CD4-positive, CD25-positive, alpha-beta regulatory T cell (primary cell): Measurements from ENCODE around the gene PTGIS. TPM values are rescaled to one million over a fixed set of nuclear protein-coding genes. Genes with fewer than 3 reads are reported as not detected.
A peak's percentile ranks its signal among the peaks of the same experiment; 100 is the strongest.

ENCODE experiments used
- ATAC-seq, 2 donors: fragments of 150-1000 bp; cut with Tn5 transposase; one replicate each; pipeline ENCODE4 v1.10.0; 2021; ENCODE audit warnings: low read depth in 2 of 2, moderate number of reproducible peaks in 2 of 2, moderate library complexity in 1 of 2
- DNase-seq, 3 donors: peaks; one replicate each; pipeline versions ENCODE4 v3.0.0 to v3.0.0-alpha.2; 2012 to 2022; ENCODE audit warnings: mixed read lengths in 1 of 3
- H3K27ac ChIP-seq: one replicate; pipeline ENCODE4 v1.7.0; 2013; ENCODE audit warnings: mild to moderate bottlenecking, low read length; ENCODE audit not compliant: insufficient read depth, poor library complexity, severe bottlenecking
- H3K27me3 ChIP-seq: one replicate; pipeline ENCODE4 v1.7.0; 2013; ENCODE audit warnings: low read length; ENCODE audit not compliant: control insufficient read depth, insufficient read depth
- H3K36me3 ChIP-seq: one replicate; pipeline ENCODE4 v1.7.0; 2013; ENCODE audit warnings: mild to moderate bottlenecking, low read length, moderate library complexity; ENCODE audit not compliant: control insufficient read depth, insufficient read depth
- H3K4me1 ChIP-seq: 2 replicates; pipeline ENCODE4 v1.7.0; 2013; ENCODE audit warnings: mild to moderate bottlenecking, low read length; ENCODE audit not compliant: insufficient read depth, control insufficient read depth, poor library complexity, severe bottlenecking
- H3K4me3 ChIP-seq: one replicate; pipeline ENCODE4 v1.7.0; 2013; ENCODE audit warnings: low read depth, mild to moderate bottlenecking, low read length, moderate library complexity
- H3K9me3 ChIP-seq, 2 experiments: 1 replicate in 1 of 2; 2 replicates in 1 of 2; pipeline ENCODE4 v1.7.0; 2013; ENCODE audit warnings: low read length in 2 of 2, mild to moderate bottlenecking in 1 of 2, moderate library complexity in 1 of 2; ENCODE audit not compliant: control insufficient read depth in 2 of 2
- H3K27ac Mint-ChIP-seq, 3 donors: one replicate each; pipeline ENCODE4 v1.8.0; 2020 to 2022; ENCODE audit warnings: mild to moderate bottlenecking in 3 of 3, mixed read lengths in 3 of 3, moderate library complexity in 2 of 3
- H3K27me3 Mint-ChIP-seq: one replicate; pipeline ENCODE4 v1.8.0; 2022; ENCODE audit warnings: mild to moderate bottlenecking, mixed read lengths
- H3K36me3 Mint-ChIP-seq: one replicate; pipeline ENCODE4 v1.8.0; 2020; ENCODE audit warnings: mixed read lengths
- H3K4me1 Mint-ChIP-seq, 4 donors: one replicate each; pipeline ENCODE4 v1.8.0; 2020 to 2022; ENCODE audit warnings: mixed read lengths in 4 of 4, mild to moderate bottlenecking in 1 of 4
- H3K4me3 Mint-ChIP-seq, 4 donors: one replicate each; pipeline ENCODE4 v1.8.0; 2020 to 2022; ENCODE audit warnings: mild to moderate bottlenecking in 4 of 4, mixed read lengths in 4 of 4, moderate library complexity in 3 of 4
- H3K9me3 Mint-ChIP-seq, 7 donors: one replicate each; pipeline ENCODE4 v1.8.0; 2020 to 2022; ENCODE audit warnings: mixed read lengths in 7 of 7, mild to moderate bottlenecking in 3 of 7, moderate library complexity in 2 of 7
- polyA plus RNA-seq, 4 donors: library from polyadenylated mRNA; unstranded; fragments of 300-500 nt; fragmentation: Illumina TruSeq; gene quantifications; one replicate each; pipeline ENCODE4 v1.2.3, GENCODE V29; 2021
- total RNA-seq: library from RNA; stranded (reverse); gene quantifications from one replicate; pipeline ENCODE4 v1.2.3, GENCODE V29; 2022

The PTGIS gene
- total and polyA plus RNA-seq, 5 donors from 2014 or later = not detected

DNA sequence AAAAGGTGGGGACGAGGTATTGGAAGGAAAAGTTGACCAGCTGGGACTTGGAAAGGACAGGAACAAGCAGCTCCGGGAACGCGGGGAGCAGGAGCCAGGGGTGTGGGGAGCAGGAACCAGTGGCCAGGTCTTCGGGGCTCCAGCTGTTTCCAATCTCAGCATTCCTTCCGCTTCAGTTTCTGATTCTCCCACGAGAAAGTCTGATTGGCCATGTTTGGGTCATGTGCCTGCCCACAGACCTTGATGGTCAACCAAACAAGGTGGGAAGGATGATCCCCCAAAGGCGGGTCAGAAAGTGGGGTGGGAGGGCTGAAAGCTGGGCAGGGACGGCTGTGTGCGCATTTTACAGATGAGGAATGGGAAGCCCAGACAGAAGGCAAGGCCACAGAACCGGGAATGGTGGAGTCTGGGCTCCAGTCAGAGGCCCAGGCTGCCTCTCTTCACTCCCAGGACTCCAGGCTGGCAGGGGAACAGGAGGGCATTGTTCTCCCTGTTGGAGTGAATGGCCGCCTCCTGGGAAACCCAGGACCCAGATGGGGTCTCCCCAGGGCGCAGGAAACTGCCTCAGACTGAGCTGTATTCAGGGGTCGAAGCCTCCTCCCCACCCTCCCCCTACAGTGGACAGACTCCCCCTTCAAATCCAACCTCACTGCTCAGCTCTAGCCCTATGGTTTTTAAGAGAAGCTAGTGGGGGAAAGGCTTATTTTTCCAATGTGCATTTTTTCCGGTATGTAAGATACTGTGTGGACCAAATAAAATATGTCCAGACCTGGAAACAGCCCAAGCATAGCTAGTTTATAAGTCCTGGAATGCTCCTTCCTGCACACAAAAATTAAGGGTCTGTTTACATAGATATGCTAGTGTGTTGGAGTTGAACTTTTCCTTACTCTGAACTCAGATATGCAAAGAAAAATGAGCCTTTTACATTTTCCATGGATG lies 12.2 kb upstream of the PTGIS start:
- peak overlapping the region in 1 of 3 donors; percentile 39 for H3K27ac Mint-ChIP-seq

GRCh38 chr20:49579195-49579594 lies 11.3 kb upstream of the PTGIS start:
- DNase-seq = no peak
- Mint-ChIP-seq H3K9me3 (peaks cover 0 to 7% (median 1%) of the 10 kb centered on the region in 7 donors), H3K36me3 (no peaks in the 10 kb centered on the region), H3K4me1 (peaks cover 0 to 5% (median 0%) of the 10 kb centered on the region in 4 donors), H3K4me3 (no peak overlapping the region), H3K27me3 (peaks cover 7% of the 10 kb centered on the region), H3K27ac (peak overlapping the region in 1 of 3 donors; percentile 39)
- Histone ChIP-seq H3K27me3 (no peaks in the 10 kb centered on the region), H3K36me3 (no peaks in the 10 kb centered on the region), H3K4me1 (no peaks in the 10 kb centered on the region), H3K27ac (no peak overlapping the region), H3K4me3 (no peak overlapping the region), H3K9me3 (no peaks in the 10 kb centered on the region)
- ATAC-seq = no peak

More for the DNA sequence above, 12.2 kb upstream of the PTGIS start:
- no peak overlapping the region for H3K4me3 ChIP-seq
- peaks cover 0 to 7% (median 1%) of the 10 kb centered on the region in 7 donors for H3K9me3 Mint-ChIP-seq
- peaks cover 5% of the 10 kb centered on the region for H3K27me3 Mint-ChIP-seq
- no peaks in the 10 kb centered on the region for H3K9me3 ChIP-seq
- peaks cover 0 to 5% (median 0%) of the 10 kb centered on the region in 4 donors for H3K4me1 Mint-ChIP-seq
- no peak for DNase-seq
- H3K4me3 Mint-ChIP-seq = no peak overlapping the region
- no peaks in the 10 kb centered on the region for H3K36me3 ChIP-seq
- no peaks in the 10 kb centered on the region for H3K4me1 ChIP-seq
- ATAC-seq = no peak
- no peaks in the 10 kb centered on the region for H3K36me3 Mint-ChIP-seq
- H3K27ac ChIP-seq = no peak overlapping the region
- H3K27me3 ChIP-seq = no peaks in the 10 kb centered on the region

DNA sequence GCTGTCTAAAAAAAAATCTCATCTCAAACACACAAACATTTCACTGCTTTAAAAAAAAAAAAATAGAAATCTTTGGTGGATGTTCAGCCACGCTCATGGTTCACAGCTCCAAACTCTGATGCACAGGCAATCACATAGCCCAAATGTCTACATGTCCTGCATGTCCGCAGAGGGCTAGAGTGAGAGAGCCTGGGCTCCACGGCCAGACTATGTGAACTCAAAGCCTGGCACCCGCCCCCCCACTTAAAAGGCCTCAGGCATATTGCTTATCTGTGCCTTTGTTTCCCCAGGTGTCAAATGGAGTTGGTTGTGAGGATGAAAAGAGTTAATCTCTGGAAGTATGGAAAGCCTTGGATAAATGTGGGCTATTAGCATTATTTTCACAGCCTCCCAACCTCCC lies 10.5 kb upstream of the PTGIS start:
- Histone ChIP-seq H3K36me3 (no peaks in the 10 kb centered on the region), H3K27ac (no peak overlapping the region), H3K27me3 (no peaks in the 10 kb centered on the region), H3K4me1 (no peaks in the 10 kb centered on the region), H3K9me3 (no peaks in the 10 kb centered on the region), H3K4me3 (no peak overlapping the region)
- H3K36me3 Mint-ChIP-seq = no peaks in the 10 kb centered on the region
- ATAC-seq (no peak), DNase-seq (no peak)
- no peak overlapping the region for H3K27ac Mint-ChIP-seq
- H3K27me3 Mint-ChIP-seq = peaks cover 8% of the 10 kb centered on the region
- H3K9me3 Mint-ChIP-seq = peaks cover 0 to 7% (median 1%) of the 10 kb centered on the region in 7 donors
- H3K4me3 Mint-ChIP-seq = no peak overlapping the region
- peaks cover 0 to 5% (median 0%) of the 10 kb centered on the region in 4 donors for H3K4me1 Mint-ChIP-seq

DNA sequence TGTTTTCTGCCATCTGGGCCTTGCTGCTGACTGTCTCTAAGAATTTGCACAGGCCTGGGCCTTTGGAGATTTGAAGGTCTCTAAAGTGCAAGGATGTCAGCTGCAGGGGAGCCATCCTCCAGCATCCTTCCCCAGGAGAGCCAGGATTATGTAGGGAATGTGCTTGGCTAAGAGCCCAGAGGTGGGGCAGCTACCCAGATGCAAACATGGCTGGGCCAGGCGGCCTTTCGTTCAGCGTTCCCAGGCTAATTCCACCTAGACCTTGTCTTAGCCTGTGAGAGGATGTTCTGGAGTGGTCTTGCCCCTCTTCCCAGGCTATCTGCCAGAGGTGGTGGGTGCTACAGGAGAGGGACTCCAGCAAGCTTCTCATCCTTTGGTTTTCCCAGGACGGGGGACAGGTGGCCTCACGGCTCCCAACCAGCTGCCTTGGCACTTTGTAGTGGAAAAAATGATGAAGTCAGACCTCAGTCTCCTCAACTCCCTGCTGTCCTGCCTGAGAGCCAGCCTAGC lies 7.7 kb upstream of the PTGIS start:
- Histone ChIP-seq H3K27me3 (no peaks in the 10 kb centered on the region), H3K36me3 (no peaks in the 10 kb centered on the region), H3K9me3 (no peaks in the 10 kb centered on the region), H3K27ac (no peak overlapping the region), H3K4me1 (no peaks in the 10 kb centered on the region), H3K4me3 (no peak overlapping the region)
- peaks cover 0 to 2% (median 0%) of the 10 kb centered on the region in 7 donors for H3K9me3 Mint-ChIP-seq
- ATAC-seq (no peak), DNase-seq (no peak)
- H3K36me3 Mint-ChIP-seq = no peaks in the 10 kb centered on the region
- H3K4me3 Mint-ChIP-seq = no peak overlapping the region
- peaks cover 14% of the 10 kb centered on the region for H3K27me3 Mint-ChIP-seq
- no peak overlapping the region for H3K27ac Mint-ChIP-seq
- H3K4me1 Mint-ChIP-seq = peaks cover 0 to 9% (median 5%) of the 10 kb centered on the region in 4 donors

DNA sequence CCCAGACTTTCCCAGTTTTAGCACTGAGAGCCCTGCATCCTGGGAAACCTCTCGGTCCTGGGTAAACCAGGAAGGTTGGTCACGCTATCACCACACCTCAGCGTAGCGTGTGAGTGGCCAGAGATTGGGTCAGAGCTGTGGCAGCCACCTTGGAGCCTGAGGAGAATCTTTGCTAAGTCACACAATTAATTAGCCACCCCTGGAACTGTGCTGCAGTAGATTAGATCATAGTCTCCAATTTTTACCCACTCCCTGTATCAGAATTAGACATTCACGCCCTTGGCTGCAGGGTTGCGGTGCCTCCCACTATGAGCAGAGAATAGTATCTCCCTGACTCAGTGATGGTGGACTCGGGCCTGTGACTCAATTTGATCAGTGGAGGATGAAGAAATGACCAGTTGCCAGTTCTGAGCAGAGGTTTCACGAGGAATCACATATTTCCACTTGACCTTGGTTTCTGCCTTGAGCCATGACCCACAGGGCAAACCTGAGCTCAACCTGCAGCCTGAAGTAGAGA lies 6.0 kb upstream of the PTGIS start:
- Mint-ChIP-seq H3K9me3 (peaks cover 0 to 3% (median 0%) of the 10 kb centered on the region in 7 donors), H3K27ac (no peak overlapping the region), H3K4me1 (peaks cover 0 to 15% (median 6%) of the 10 kb centered on the region in 4 donors), H3K4me3 (no peak overlapping the region), H3K27me3 (peaks cover 27% of the 10 kb centered on the region), H3K36me3 (no peaks in the 10 kb centered on the region)
- Histone ChIP-seq H3K4me1 (no peaks in the 10 kb centered on the region), H3K4me3 (no peak overlapping the region), H3K27ac (no peak overlapping the region), H3K27me3 (peaks cover 6% of the 10 kb centered on the region), H3K36me3 (no peaks in the 10 kb centered on the region), H3K9me3 (no peaks in the 10 kb centered on the region)
- ATAC-seq = no peak
- DNase-seq = no peak

DNA sequence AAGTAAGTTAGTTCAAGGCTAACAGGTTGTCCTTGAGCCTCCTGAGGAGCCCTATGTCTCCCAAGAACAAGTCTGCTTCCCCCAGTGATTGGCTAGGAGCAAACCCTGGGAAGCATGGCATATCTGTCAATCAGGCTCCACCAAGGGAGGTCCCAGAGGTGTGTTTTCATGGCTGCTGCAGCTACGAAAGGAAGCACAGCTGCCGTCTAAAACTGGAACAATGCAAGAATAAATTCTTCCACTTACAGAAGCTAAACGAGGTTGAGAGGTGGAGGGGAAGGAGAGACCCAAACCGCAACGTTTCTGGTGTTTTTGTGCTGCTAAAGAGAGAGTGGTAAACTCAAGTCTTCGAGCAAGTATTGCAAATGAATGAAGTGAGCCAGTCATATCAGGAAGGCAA lies 4.9 kb upstream of the PTGIS start:
- no peaks in the 10 kb centered on the region for H3K36me3 Mint-ChIP-seq
- Histone ChIP-seq H3K27ac (no peak overlapping the region), H3K4me3 (no peak overlapping the region), H3K36me3 (no peaks in the 10 kb centered on the region), H3K4me1 (peaks cover under 1% of the 10 kb centered on the region), H3K27me3 (peaks cover 8% of the 10 kb centered on the region), H3K9me3 (no peaks in the 10 kb centered on the region)
- DNase-seq (peak in 1 of 3 donors; percentile 63), ATAC-seq (no peak)
- peak overlapping the region in 1 of 4 donors; percentile 50 for H3K4me3 Mint-ChIP-seq
- peaks cover 0 to 3% (median 0%) of the 10 kb centered on the region in 7 donors for H3K9me3 Mint-ChIP-seq
- peak overlapping the region in 2 of 3 donors; percentile 16 to 63 for H3K27ac Mint-ChIP-seq
- H3K27me3 Mint-ChIP-seq = peaks cover 34% of the 10 kb centered on the region
- peaks cover 0 to 15% (median 7%) of the 10 kb centered on the region in 4 donors for H3K4me1 Mint-ChIP-seq

DNA sequence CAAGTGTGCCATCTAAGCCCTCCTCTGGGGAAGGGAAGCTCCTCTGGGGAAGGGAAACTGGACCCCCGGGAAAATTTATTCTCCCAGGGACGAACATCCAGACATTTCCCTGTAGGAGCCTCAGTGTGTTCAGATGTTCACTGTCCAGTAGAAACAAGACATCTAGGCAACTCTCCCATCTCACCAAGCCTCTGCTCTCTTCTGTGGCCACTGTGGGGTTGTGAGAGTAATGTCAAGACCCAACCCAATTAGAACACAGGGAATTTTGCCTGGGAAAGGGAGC lies 3.6 kb upstream of the PTGIS start:
- Histone ChIP-seq H3K27ac (no peak overlapping the region), H3K4me1 (peaks cover 5% of the 10 kb centered on the region), H3K27me3 (peaks cover 11% of the 10 kb centered on the region), H3K9me3 (no peaks in the 10 kb centered on the region), H3K4me3 (no peak overlapping the region), H3K36me3 (no peaks in the 10 kb centered on the region)
- ATAC-seq (no peak), DNase-seq (no peak)
- H3K4me3 Mint-ChIP-seq = no peak overlapping the region
- H3K27ac Mint-ChIP-seq = no peak overlapping the region
- H3K36me3 Mint-ChIP-seq = no peaks in the 10 kb centered on the region
- peaks cover 0 to 15% (median 8%) of the 10 kb centered on the region in 4 donors for H3K4me1 Mint-ChIP-seq
- peaks cover 41% of the 10 kb centered on the region for H3K27me3 Mint-ChIP-seq
- peaks cover 0 to 3% (median 0%) of the 10 kb centered on the region in 7 donors for H3K9me3 Mint-ChIP-seq
